Kidney epithelial cell (primary cell): ENCODE measurements around the gene ATP11A. TPM values are rescaled to one million over a fixed set of nuclear protein-coding genes. Genes with fewer than 3 reads are reported as not detected.

Experiments
- DNase-seq: peaks from one replicate; pipeline ENCODE4 v3.0.0-alpha.2; 2010; ENCODE audit warnings: low read depth
- H3K27me3 ChIP-seq: 2 replicates; pipeline ENCODE4 v1.6.0; 2011; ENCODE audit warnings: low read length; ENCODE audit not compliant: control insufficient read depth, insufficient read depth
- H3K36me3 ChIP-seq: 2 replicates; pipeline ENCODE4 v1.5.1; 2011; ENCODE audit warnings: low read length; ENCODE audit not compliant: control insufficient read depth, insufficient read depth
- H3K4me3 ChIP-seq: 2 replicates; pipeline ENCODE4 v1.5.1; 2011; ENCODE audit warnings: low read depth, mild to moderate bottlenecking, control low read depth, low read length
- total RNA-seq: library from RNA; depleted of rRNA; stranded (reverse); fragments of >200 nt; gene quantifications from 2 replicates; pipeline ENCODE4 v1.2.3, GENCODE V29; 2015
- TF ChIP-seq, protein P1 (sequence below): IDR thresholded peaks from 2 replicates; pipeline ENCODE4 v1.5.1; 2011; ENCODE audit warnings: mild to moderate bottlenecking, moderate library complexity, low read length, control low read depth, inconsistent platforms; ENCODE audit not compliant: insufficient read depth, poor library complexity, severe bottlenecking

ATP11A gene
- total RNA-seq, 1 donor from 2014 or later, result 31.5 TPM

DNA sequence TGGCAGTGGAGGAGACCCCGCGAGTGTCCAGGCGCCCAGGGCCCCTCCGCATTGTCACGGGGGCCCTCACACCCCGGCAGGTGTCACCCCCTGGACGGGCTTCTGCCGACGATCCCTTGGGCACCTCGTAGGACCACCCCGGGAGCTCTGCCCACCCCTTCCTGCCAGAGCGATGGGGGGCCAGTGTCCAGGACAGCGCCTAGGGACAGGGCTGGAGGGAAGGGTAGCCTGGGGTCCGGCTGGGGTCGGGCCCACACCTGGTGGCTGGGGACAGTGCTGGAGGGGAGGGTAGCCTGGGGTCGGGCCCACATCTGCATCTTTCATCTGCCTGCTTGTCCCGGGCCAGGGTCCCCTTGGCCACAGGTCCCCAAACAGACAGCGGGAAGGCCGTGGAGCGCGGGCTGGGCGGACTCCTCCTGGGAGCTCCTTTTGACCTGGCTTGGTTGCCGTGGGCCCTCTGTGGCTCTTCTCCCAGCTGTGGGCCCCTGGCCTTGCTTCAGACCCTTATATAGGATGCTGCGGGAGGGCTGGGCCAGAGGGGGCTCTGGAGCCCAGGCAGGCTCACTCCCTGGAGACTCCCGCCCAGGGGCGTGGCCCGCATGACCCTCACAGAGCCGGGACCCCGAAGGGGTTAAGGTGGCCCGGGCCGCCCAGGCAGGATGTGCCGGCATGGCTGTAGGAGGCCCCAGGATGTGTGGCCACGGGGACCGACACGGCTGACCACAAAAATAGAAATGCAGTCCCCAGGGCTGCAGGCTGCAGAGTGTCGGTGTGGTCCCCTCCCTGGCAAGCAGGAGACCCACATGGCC lies 205.0 kb downstream of the ATP11A start:
- TF ChIP-seq, protein P1, sequence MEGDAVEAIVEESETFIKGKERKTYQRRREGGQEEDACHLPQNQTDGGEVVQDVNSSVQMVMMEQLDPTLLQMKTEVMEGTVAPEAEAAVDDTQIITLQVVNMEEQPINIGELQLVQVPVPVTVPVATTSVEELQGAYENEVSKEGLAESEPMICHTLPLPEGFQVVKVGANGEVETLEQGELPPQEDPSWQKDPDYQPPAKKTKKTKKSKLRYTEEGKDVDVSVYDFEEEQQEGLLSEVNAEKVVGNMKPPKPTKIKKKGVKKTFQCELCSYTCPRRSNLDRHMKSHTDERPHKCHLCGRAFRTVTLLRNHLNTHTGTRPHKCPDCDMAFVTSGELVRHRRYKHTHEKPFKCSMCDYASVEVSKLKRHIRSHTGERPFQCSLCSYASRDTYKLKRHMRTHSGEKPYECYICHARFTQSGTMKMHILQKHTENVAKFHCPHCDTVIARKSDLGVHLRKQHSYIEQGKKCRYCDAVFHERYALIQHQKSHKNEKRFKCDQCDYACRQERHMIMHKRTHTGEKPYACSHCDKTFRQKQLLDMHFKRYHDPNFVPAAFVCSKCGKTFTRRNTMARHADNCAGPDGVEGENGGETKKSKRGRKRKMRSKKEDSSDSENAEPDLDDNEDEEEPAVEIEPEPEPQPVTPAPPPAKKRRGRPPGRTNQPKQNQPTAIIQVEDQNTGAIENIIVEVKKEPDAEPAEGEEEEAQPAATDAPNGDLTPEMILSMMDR, result no peak
- H3K4me3 ChIP-seq, result peak overlapping the region; percentile 57
- no peaks in the 10 kb centered on the region for H3K36me3 ChIP-seq
- no peak for DNase-seq
- no peaks in the 10 kb centered on the region for H3K27me3 ChIP-seq

DNA sequence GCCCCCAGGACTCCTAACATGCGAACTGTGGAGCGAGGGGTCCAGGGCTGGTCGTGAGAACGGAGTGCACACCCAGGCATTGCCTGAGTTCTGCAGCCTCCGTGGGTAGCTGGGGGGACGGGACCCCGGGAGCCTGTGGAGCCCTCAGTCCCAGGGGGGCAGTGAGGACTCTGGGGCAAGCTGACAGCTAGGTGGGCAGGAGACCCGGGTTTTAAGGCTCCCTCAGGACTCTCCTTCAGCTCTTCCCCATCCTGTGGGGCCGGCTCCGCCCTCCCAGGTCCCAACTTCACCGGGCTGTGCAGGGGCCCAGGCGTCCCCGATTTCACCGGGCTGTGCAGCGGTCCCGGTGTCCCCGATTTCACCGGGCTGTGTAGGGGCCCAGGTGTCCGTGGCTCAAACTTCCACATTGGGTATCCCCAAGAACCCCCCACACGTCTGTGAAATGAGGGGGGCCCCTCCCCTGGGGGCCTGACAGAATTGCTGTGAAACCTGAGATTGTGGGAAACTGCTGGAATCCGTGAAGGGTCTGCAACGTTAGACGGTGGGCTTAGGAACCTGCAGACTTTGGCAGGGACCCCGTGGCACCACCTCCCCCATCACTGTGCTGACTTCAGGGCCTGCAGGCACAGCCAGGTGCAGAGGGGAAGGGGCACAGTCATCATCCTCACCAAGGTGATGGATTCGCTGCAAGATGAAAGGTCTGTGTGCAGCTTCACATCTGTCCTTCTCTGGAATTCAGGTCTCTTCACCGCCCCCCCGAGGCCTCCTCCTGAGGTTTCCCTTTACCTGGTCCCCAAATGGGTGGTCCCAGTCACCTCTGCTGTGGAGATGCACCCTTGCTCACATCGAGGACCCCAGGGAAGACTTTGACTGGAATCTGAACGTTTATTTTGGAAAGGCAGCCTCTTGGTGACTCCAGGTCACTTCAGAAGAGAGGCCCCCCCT lies 206.0 kb downstream of the ATP11A start:
- Histone ChIP-seq H3K4me3 (peak overlapping the region; percentile 57), H3K36me3 (no peaks in the 10 kb centered on the region), H3K27me3 (no peaks in the 10 kb centered on the region)
- DNase-seq, result no peak
- TF ChIP-seq, protein P1, result no peak

DNA sequence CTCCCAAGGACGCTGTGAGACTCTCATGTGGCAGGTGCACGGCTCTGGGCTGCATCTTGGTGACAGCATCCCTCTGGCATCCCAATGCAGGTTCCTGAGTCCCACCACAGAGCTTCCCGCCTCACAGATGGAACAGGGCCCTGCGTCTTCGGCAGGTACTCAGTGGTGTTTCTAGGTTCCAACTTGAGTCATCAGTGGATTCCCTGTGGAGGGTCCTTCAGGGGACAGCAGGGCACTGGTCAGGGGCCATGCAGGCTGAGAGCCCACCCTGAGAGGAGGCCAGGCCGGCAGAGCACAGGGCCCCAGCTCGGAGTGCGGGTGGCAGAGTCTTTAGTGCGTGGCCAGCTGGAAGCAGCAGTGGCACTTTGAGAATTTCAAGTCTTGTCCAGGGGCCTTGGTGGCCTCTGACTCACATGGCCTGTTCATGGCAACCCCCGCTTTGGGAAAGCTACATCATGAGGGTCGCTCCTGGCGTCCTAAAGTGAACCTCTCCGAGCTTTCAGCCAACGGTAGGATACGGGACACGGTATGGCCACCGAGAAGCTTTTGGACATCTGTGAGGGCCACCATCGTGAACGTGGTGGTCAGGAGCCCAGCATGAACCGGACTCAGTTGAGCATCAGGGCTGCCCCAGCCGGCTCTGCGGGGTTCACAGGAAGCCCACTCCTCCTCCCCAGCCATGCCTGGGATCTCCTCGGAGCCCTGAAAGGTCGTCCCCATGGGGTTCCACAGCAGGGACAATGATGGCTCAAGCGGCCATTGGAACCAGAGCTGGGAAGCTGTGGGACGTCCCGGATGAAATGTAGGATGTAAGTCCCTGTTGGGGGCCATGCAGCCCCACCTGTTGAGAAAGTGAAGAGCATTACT lies 207.1 kb downstream of the ATP11A start:
- no peaks in the 10 kb centered on the region for H3K27me3 ChIP-seq
- DNase-seq, result no peak
- no peak overlapping the region for H3K4me3 ChIP-seq
- H3K36me3 ChIP-seq, result no peaks in the 10 kb centered on the region
- TF ChIP-seq, protein P1, result no peak

DNA sequence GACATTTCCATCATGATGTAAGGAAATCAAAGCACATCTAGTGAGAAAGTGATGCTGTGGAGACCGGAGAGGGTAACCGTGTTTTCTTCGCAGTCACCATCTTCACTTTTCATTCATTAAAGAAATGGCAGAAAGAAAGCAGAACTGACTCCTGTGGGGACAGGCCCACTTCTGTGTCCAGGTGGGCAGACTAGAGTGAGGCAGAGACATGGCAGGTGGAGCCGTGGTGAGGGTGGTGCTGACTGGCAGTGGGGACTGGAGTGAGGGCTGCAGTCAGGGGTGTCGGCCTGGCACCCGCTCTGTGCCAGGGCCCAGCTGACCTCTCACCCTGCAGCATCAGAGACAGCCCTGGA lies 207.7 kb downstream of the ATP11A start:
- no peak overlapping the region for H3K4me3 ChIP-seq
- no peaks in the 10 kb centered on the region for H3K36me3 ChIP-seq
- no peaks in the 10 kb centered on the region for H3K27me3 ChIP-seq
- DNase-seq, result no peak
- TF ChIP-seq, protein P1, result no peak

DNA sequence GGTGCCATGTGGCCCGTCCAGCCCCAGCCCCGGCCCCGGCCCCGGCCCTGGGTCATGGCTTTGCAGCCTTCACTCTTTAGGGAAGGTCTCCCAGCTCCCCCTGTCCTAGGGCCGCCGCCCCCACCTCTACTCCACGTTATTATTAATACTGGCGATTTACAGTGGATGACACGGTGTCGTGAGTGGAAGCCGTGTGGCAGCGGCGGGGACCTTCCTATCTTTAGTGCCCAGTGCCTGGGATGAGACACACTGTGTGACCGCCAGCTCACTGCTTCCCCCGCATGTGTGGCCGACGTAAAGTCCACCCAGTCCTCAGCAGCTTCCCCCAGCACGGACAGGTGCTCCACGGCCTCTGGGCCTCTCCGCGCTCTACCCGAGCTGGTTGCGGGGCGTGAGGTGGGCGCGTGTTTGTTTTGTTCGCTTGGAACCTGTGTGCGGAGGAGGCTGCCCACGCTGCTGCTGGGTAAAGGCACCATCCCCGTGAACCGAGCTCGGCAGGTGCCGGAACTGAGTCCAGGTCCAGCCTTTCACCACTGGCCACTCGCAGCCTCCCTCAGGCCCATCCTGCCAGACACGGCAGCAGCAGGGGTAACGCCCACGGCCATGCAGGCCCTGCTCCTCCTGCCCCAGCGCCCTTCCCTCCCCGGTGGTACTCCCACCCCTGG lies 208.2 kb downstream of the ATP11A start:
- Histone ChIP-seq H3K36me3 (no peaks in the 10 kb centered on the region), H3K27me3 (no peaks in the 10 kb centered on the region)

More for the DNA sequence above, 208.2 kb downstream of the ATP11A start:
- TF ChIP-seq, protein P1, result no peak
- no peak overlapping the region for H3K4me3 ChIP-seq
- no peak for DNase-seq
